Transverse colon (tissue), 4 donors: ENCODE results near the gene MAGI1. TPM values are rescaled to one million over a fixed set of nuclear protein-coding genes. Genes with fewer than 3 reads are reported as not detected.

Source experiments
- DNase-seq: peaks from one replicate; pipeline ENCODE4 v3.0.0-alpha.2; 2019
- H3K27ac ChIP-seq, 4 donors: fragments of 200-600 bp; sonication (generic); 2 replicates each; pipeline ENCODE4 v1.5.1; 2016 to 2018; ENCODE audit warnings: inconsistent platforms in 4 of 4
- H3K27me3 ChIP-seq: fragments of 200-600 bp; sonication (generic); 2 replicates; pipeline ENCODE4 v1.5.1; 2017; ENCODE audit warnings: inconsistent platforms
- H3K36me3 ChIP-seq, 4 donors: fragments of 200-600 bp; sonication (generic); 2 replicates each; pipeline ENCODE4 v1.5.1; 2017 to 2019; ENCODE audit warnings: inconsistent platforms in 4 of 4
- H3K4me1 ChIP-seq, 4 donors: fragments of 200-600 bp; sonication (generic); 2 replicates each; pipeline ENCODE4 v1.5.1; 2017 to 2020; ENCODE audit warnings: inconsistent platforms in 4 of 4
- H3K4me3 ChIP-seq, 4 donors: fragments of 200-600 bp; sonication (generic); 1 replicate in 1 of 4; 2 replicates in 3 of 4; pipeline versions ENCODE4 v1.5.1 to v1.6.1; 2017 to 2019; ENCODE audit warnings: inconsistent platforms in 4 of 4
- H3K9me3 ChIP-seq, 2 donors: fragments of 200-600 bp; sonication (generic); 2 replicates each; pipeline ENCODE4 v1.5.1; 2017 to 2019; ENCODE audit warnings: inconsistent platforms in 2 of 2
- EP300 ChIP-seq: sonication (generic); formaldehyde crosslinking; IDR thresholded peaks from one replicate; pipeline ENCODE4 v1.6.1; 2017; ENCODE audit warnings: antibody characterized with exemption, low read depth
- POLR2A ChIP-seq: fragments of 450-650 bp; IDR thresholded peaks from one replicate; pipeline ENCODE4 v1.6.1; 2016; ENCODE audit warnings: antibody characterized with exemption, mild to moderate bottlenecking, moderate library complexity
- POLR2AphosphoS5 ChIP-seq, 3 donors: sonication (generic); formaldehyde crosslinking; IDR thresholded peaks; one replicate each; pipeline ENCODE4 v1.6.1; 2016; ENCODE audit warnings: antibody characterized with exemption in 3 of 3
- WGBS, 2 donors: methylation state at CpG; one replicate each; pipeline ENCODE4 v1.1.5; 2018; ENCODE audit warnings: low coverage in 1 of 2; 5-methylcytosine and 5-hydroxymethylcytosine counted together
- in situ Hi-C, 4 donors: fragments of 200-750 bp; cut with MboI; loops; one replicate each; pipeline versions ENCODE4 v1.15.0 to v1.15.1; 2017; ENCODE audit warnings: low sequenced_read_pairs in 3 of 4, low pct_ligation_motif_present in 1 of 4, low pct_unique_long_range_greater_than_20kb in 1 of 4
- intact Hi-C: fragments of 100-400 bp; cut with DNase I; formaldehyde crosslinking; loops from one replicate; pipeline ENCODE4 v1.15.1; 2023; ENCODE audit warnings: low total_unique reads
- total RNA-seq, 4 donors: library from RNA; depleted of rRNA; stranded (reverse); fragments of >200 nt; gene quantifications; one replicate each; pipeline ENCODE4 v1.1.0, GENCODE V29; 2016
- TF ChIP-seq, protein P1 (sequence below), 5 experiments: fragments of 200-600 bp in 3 of 5; fragments of 450-650 bp in 2 of 5; sonication (generic) in 3 of 5; IDR thresholded peaks; 1 replicate in 2 of 5; 2 replicates in 3 of 5; pipeline ENCODE4 v1.5.1; 2016 to 2017; ENCODE audit warnings: antibody characterized with exemption in 5 of 5, inconsistent platforms in 3 of 5, mild to moderate bottlenecking in 2 of 5, moderate library complexity in 1 of 5

The MAGI1 gene
- total RNA-seq, 4 donors from 2014 or later = 50.8 to 190 (median 67.4) TPM

DNA sequence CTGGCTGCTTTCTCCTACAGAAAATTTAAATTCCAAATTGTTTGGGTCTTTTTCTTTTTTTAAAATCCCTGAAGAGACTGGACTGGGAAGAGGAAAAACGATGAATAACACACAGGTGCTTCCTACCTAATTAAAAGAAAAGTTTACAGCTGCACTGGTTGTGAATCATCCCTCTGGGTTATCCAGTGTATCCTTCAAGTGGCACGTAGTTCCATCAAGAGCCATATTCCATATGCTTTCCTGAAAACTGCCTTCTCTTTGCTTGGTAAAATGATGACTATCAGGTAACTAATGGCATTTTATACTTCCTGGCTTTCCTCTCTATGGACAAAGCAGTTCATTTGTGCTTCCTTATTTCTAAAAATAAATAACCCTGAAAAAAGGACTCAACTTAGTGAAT, 123.2 kb downstream of the MAGI1 start:
- WGBS, 2 donors = 58 to 67% methylated on average over 2 of the region's 2 CpGs
- Histone ChIP-seq H3K27me3 (no peaks in the 10 kb centered on the region), H3K9me3 (no peaks in the 10 kb centered on the region), H3K4me3 (no peak overlapping the region), H3K36me3 (no peaks in the 10 kb centered on the region), H3K4me1 (no peaks in the 10 kb centered on the region), H3K27ac (no peak overlapping the region)
- in situ Hi-C loops (no loop called here), intact Hi-C loops (no loop called here)
- TF ChIP-seq EP300 (no peak), POLR2AphosphoS5 (IDR thresholded peaks at IDR 0.05) (no peak), POLR2A (no peak)
- TF ChIP-seq, protein P1, sequence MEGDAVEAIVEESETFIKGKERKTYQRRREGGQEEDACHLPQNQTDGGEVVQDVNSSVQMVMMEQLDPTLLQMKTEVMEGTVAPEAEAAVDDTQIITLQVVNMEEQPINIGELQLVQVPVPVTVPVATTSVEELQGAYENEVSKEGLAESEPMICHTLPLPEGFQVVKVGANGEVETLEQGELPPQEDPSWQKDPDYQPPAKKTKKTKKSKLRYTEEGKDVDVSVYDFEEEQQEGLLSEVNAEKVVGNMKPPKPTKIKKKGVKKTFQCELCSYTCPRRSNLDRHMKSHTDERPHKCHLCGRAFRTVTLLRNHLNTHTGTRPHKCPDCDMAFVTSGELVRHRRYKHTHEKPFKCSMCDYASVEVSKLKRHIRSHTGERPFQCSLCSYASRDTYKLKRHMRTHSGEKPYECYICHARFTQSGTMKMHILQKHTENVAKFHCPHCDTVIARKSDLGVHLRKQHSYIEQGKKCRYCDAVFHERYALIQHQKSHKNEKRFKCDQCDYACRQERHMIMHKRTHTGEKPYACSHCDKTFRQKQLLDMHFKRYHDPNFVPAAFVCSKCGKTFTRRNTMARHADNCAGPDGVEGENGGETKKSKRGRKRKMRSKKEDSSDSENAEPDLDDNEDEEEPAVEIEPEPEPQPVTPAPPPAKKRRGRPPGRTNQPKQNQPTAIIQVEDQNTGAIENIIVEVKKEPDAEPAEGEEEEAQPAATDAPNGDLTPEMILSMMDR (IDR thresholded peaks at IDR 0.05) = no peak
- no peak for DNase-seq

DNA sequence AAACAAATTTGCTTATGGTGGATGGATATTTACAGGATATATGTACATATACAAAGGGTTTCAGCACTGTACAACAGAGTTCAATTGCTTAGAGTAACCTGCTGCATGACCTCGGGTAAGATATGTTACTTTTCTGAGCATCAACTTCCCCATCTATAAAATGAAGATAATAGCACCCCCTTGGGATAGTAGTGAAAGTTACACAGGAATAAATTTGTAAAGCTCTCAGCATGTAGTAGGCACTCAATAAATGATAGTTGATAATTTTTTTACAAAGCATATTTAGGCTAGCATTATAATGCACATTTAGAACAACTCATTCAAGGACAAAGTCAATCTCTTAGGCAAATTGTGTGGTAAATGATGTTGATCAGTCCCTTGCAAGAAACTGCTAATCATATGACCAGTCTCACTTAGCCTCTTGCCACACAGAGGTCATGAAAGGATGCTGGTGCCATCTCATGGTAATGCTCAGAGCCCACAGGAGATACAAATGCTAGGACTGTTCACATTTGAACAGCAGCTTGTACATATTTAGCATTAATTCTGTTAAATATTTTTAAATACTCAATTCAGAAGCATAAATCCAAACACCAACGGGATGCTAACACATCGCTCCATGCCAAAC, 123.9 kb downstream of the MAGI1 start:
- Histone ChIP-seq H3K27ac (no peak overlapping the region), H3K4me1 (no peaks in the 10 kb centered on the region), H3K4me3 (no peak overlapping the region), H3K27me3 (no peaks in the 10 kb centered on the region), H3K36me3 (no peaks in the 10 kb centered on the region), H3K9me3 (no peaks in the 10 kb centered on the region)
- TF ChIP-seq POLR2AphosphoS5 (IDR thresholded peaks at IDR 0.05) (no peak), EP300 (no peak), POLR2A (no peak)
- TF ChIP-seq, protein P1 (IDR thresholded peaks at IDR 0.05) = no peak
- in situ Hi-C loops = no loop called here
- 55 to 80% methylated on average over 2 to 3 of the region's 3 CpGs for WGBS, 2 donors
- intact Hi-C loops = no loop called here
- no peak for DNase-seq

DNA sequence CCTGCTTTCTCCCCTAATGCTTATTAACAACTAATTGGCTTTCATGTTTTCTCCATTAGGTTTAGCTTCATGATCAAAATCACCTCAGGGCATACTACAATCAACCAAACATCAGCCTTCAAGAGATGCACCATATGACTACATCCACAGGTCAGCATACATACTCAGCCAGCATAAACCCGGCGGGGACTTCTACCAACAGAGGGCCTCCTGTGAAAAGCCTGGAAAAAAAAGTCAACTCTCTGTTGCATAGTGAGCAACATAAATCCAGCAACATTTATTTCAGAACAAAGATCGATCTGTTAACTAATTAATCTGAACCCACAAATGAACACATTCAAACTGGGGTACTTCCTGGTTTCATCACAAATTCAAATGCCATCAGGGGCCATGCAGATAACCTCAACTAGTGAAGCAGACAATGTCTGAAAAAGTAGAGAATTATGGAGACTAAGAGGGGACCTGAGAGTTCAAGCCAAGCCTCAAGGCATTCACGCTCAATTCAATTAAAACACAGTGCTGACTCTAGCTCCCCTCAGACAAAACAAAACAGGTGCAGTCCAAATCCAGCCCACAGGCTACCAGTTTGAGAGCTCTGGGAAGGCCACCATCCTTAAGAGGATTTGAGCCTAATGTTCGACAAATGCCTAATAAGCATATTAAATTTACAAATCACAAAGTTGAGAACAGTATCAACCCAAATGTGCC, 124.5 kb downstream of the MAGI1 start:
- TF ChIP-seq EP300 = no peak
- no peak for TF ChIP-seq POLR2AphosphoS5 (IDR thresholded peaks at IDR 0.05)
- TF ChIP-seq, protein P1 (IDR thresholded peaks at IDR 0.05) = no peak
- TF ChIP-seq POLR2A = no peak
- 75 to 88% methylated on average over 2 to 5 of the region's 5 CpGs for WGBS, 2 donors
- no peak for DNase-seq
- intact Hi-C loops (no loop called here), in situ Hi-C loops (no loop called here)
- no peaks in the 10 kb centered on the region for H3K27me3 ChIP-seq
- no peaks in the 10 kb centered on the region for H3K36me3 ChIP-seq
- H3K9me3 ChIP-seq = no peaks in the 10 kb centered on the region
- no peak overlapping the region for H3K4me3 ChIP-seq
- H3K4me1 ChIP-seq = no peaks in the 10 kb centered on the region
- H3K27ac ChIP-seq = no peak overlapping the region

DNA sequence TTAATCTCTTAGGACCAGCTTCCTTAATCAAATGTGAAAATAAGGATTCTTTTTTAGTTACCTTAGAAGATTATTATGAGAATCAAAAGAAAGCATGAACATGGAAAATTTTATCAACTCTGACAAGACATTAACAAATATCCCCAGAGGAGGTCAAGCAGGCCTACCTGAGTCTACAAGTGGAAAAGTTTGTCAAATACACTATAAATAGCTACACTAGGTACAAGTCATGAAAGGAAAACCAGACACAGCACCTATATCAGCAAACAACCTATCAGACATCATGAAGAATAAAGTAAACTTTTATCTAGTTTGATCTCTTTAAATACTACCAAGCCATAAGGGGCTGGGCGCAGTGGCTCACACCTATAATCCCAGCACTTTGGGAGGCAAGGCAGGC, 126.1 kb downstream of the MAGI1 start:
- in situ Hi-C loops = no loop called here

More for the DNA sequence above, 126.1 kb downstream of the MAGI1 start:
- H3K4me1 ChIP-seq = no peaks in the 10 kb centered on the region
- H3K27me3 ChIP-seq = no peaks in the 10 kb centered on the region
- TF ChIP-seq EP300 (no peak), POLR2AphosphoS5 (IDR thresholded peaks at IDR 0.05) (no peak), POLR2A (no peak)
- TF ChIP-seq, protein P1 (IDR thresholded peaks at IDR 0.05) = no peak
- WGBS, 2 donors = 100% methylated on average over 1 of the region's 1 CpG; no CpG with 5 or more reads in 1 of the 2 donors
- H3K27ac ChIP-seq = no peak overlapping the region
- H3K9me3 ChIP-seq = no peaks in the 10 kb centered on the region
- intact Hi-C loops = no loop called here
- no peak for DNase-seq
- no peaks in the 10 kb centered on the region for H3K36me3 ChIP-seq
- no peak overlapping the region for H3K4me3 ChIP-seq
